Measurements from ENCODE around the gene GHRHR. TPM values are rescaled to one million over a fixed set of nuclear protein-coding genes. Genes with fewer than 3 reads are reported as not detected.

Gene GHRHR
- total RNA-seq (12.2 TPM in 1 of 2 replicates, not detected in the other), polyA plus RNA-seq (0.85 TPM in 1 of 2 replicates, not detected in the other)

DNA sequence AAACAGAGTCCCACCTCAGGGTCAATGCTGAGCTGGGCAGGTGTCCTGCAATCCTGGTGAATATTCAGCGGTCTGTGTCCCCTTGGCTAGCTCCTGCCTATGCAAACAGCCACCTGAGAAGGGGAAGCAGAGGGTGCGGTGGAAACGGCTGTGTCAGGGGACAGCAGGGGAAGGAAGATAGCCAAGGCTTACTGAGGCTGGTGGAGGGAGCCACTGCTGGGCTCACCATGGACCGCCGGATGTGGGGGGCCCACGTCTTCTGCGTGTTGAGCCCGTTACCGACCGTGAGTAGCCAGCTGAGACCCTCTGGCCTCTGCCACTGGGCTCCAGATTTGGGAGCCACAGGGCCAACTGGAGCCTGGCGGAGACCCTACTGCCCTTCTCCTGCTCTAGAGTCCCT lies at the start of gene GHRHR:
TSS of gene GHRHR (plus strand) at position 112 of the 400 bp plus-strand sequence. CDS start at position 228, 116 bp downstream.
- Histone ChIP-seq H3K4me2 (no peak within 1 kb of the TSS), H3K36me3 (replicated peaks; ENCODE audit: insufficient read depth, low read depth) (no peaks in the 10 kb centered on the region), H3K9me2 (replicated peaks; ENCODE audit: insufficient read depth) (no peaks in the 10 kb centered on the region), H3K79me2 (no peaks in the 10 kb centered on the region), H3K27ac (no peak within 1 kb of the TSS), H3K4me1 (ENCODE audit: insufficient read depth) (no peaks in the 10 kb centered on the region), H3K27me3 (no peaks in the 10 kb centered on the region), H3K4me3 (no peak within 1 kb of the TSS), H4K20me1 (ENCODE audit: insufficient read depth, poor library complexity, severe bottlenecking) (no peaks in the 10 kb centered on the region), H2AFZ (no peak within 1 kb of the TSS), H3K9me3 (ENCODE audit: low read depth) (no peaks in the 10 kb centered on the region)
- 86% methylated on average over 11 of the region's 11 CpGs for WGBS (ENCODE audit: low lambda C conversion rate, missing lambda C conversion rate)
- TF ChIP-seq, protein P1, sequence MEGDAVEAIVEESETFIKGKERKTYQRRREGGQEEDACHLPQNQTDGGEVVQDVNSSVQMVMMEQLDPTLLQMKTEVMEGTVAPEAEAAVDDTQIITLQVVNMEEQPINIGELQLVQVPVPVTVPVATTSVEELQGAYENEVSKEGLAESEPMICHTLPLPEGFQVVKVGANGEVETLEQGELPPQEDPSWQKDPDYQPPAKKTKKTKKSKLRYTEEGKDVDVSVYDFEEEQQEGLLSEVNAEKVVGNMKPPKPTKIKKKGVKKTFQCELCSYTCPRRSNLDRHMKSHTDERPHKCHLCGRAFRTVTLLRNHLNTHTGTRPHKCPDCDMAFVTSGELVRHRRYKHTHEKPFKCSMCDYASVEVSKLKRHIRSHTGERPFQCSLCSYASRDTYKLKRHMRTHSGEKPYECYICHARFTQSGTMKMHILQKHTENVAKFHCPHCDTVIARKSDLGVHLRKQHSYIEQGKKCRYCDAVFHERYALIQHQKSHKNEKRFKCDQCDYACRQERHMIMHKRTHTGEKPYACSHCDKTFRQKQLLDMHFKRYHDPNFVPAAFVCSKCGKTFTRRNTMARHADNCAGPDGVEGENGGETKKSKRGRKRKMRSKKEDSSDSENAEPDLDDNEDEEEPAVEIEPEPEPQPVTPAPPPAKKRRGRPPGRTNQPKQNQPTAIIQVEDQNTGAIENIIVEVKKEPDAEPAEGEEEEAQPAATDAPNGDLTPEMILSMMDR (IDR thresholded peaks at IDR 0.05; ENCODE audit: poor library complexity): no peak
- TF ChIP-seq EZH2phosphoT487 (IDR thresholded peaks at IDR 0.05; ENCODE audit: low read depth, severe bottlenecking, unreplicated experiment) (no peak), EZH2 (IDR thresholded peaks at IDR 0.05; ENCODE audit: borderline replicate concordance) (no peak)
- no peak for DNase-seq (ENCODE audit: low spot score)

DNA sequence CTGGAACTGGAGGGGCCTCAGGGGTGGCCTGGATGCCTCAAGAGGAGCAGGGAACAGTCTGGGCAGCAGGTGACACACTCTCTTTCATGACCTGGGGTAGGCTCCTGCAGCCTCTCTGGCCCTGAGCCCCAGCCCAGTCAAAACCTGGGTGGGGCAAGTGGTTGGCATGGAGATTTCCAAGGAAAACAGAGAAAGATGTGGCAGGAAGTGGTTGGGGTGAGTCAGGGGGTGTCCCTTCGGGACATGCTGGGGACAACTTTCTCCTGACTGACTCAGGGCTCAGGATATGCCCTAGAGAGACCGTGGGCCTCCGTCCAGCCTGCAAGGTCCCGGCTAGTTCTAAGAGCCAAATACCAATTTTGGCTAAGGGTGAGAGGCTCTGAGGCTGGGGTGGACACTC lies 49.2 kb upstream of the GHRHR start:
- no peaks in the 10 kb centered on the region for H3K9me2 ChIP-seq (replicated peaks; ENCODE audit: insufficient read depth)
- no peak overlapping the region for H3K4me3 ChIP-seq
- H3K4me1 ChIP-seq (ENCODE audit: insufficient read depth): peaks cover 30% of the 10 kb centered on the region
- 81% methylated on average over 4 of the region's 4 CpGs for WGBS (ENCODE audit: low lambda C conversion rate, missing lambda C conversion rate)
- H3K9me3 ChIP-seq (ENCODE audit: low read depth): no peaks in the 10 kb centered on the region
- no peak for DNase-seq (ENCODE audit: low spot score)
- no peaks in the 10 kb centered on the region for H3K79me2 ChIP-seq
- no peaks in the 10 kb centered on the region for H3K27me3 ChIP-seq
- H2AFZ ChIP-seq: no peak overlapping the region
- no peaks in the 10 kb centered on the region for H3K36me3 ChIP-seq (replicated peaks; ENCODE audit: insufficient read depth, low read depth)
- peak overlapping the region; percentile 51 for H3K27ac ChIP-seq
- H4K20me1 ChIP-seq (ENCODE audit: insufficient read depth, poor library complexity, severe bottlenecking): no peaks in the 10 kb centered on the region
- TF ChIP-seq, protein P1 (IDR thresholded peaks at IDR 0.05; ENCODE audit: poor library complexity): no peak
- TF ChIP-seq EZH2 (IDR thresholded peaks at IDR 0.05; ENCODE audit: borderline replicate concordance): no peak
- TF ChIP-seq EZH2phosphoT487 (IDR thresholded peaks at IDR 0.05; ENCODE audit: low read depth, severe bottlenecking, unreplicated experiment): no peak
- H3K4me2 ChIP-seq: peak overlapping the region; percentile 46

DNA sequence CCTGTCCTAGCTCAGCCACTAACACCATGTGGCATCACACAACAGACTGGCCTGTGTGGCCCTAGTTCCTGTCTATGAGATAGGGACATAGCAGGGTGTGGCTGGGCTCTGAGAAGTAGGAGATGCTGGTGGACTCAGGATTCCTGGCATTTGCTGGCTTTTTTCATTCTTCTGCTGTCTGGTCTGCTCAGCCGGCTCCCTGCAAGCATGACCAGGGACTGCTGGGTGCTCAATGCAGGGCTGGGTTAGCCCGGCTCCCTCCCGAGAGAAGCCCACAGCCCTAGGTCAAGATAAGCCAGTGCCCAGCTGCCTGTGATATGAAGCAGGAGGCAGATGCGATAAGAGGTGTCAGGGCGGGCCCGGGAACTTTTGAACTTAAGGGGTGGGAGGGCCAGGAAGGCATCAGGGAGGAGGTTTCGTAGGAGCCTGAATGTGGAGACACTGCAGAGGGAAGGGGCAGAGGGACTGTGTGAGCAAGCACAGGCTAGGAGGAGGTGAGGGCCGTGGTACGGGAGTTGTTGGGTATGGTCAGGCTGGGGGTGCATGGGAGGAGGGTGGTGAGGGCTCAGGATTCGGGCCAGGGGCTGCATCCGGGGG lies 48.6 kb upstream of the GHRHR start:
- Histone ChIP-seq H3K27me3 (no peaks in the 10 kb centered on the region), H3K4me1 (ENCODE audit: insufficient read depth) (peaks cover 30% of the 10 kb centered on the region), H3K9me3 (ENCODE audit: low read depth) (no peaks in the 10 kb centered on the region), H3K27ac (no peak overlapping the region), H3K36me3 (replicated peaks; ENCODE audit: insufficient read depth, low read depth) (no peaks in the 10 kb centered on the region), H3K9me2 (replicated peaks; ENCODE audit: insufficient read depth) (no peaks in the 10 kb centered on the region), H2AFZ (no peak overlapping the region), H3K4me3 (no peak overlapping the region), H3K4me2 (peak overlapping the region; percentile 46), H3K79me2 (no peaks in the 10 kb centered on the region), H4K20me1 (ENCODE audit: insufficient read depth, poor library complexity, severe bottlenecking) (no peaks in the 10 kb centered on the region)
- WGBS (ENCODE audit: low lambda C conversion rate, missing lambda C conversion rate): 47% methylated on average over 9 of the region's 11 CpGs
- no peak for TF ChIP-seq EZH2 (IDR thresholded peaks at IDR 0.05; ENCODE audit: borderline replicate concordance)
- no peak for TF ChIP-seq EZH2phosphoT487 (IDR thresholded peaks at IDR 0.05; ENCODE audit: low read depth, severe bottlenecking, unreplicated experiment)
- TF ChIP-seq, protein P1 (IDR thresholded peaks at IDR 0.05; ENCODE audit: poor library complexity): no peak
- DNase-seq (ENCODE audit: low spot score): no peak

All from hepatocyte (in vitro differentiated cells).